ENCODE results near the gene TOM1L2. TPM values are rescaled to one million over a fixed set of nuclear protein-coding genes. Genes with fewer than 3 reads are reported as not detected.

The TOM1L2 gene
- total RNA-seq, 2 experiments from 2014 or later: 11.3 to 11.9 TPM

GRCh38 chr17:17815436-17816200 lies 156.6 kb downstream of the TOM1L2 start:
- ATAC-seq (no peak), DNase-seq (no peak)
- Mint-ChIP-seq H3K4me1 (peaks cover 31% of the 10 kb centered on the region), H3K36me3 (ENCODE audit: low read depth) (peaks cover 50% of the 10 kb centered on the region), H3K27me3 (no peaks in the 10 kb centered on the region), H3K27ac (no peak overlapping the region), H3K9me3 (ENCODE audit: low read depth) (no peaks in the 10 kb centered on the region), H3K4me3 (no peak overlapping the region)
- ChIA-PET CTCF (interaction anchor here (1.0 kb wide), 1 partner anchor 34 kb away, joined by 3 read pairs; no protein-coding TSS in a partner anchor), POLR2A (no interaction called here)
- intact Hi-C loops (cut with DNase I, micrococcal nuclease): no loop called here

GRCh38 chr17:17815062-17815406 lies 157.2 kb downstream of the TOM1L2 start:
- DNase-seq (no peak), ATAC-seq (no peak)
- no peaks in the 10 kb centered on the region for H3K27me3 Mint-ChIP-seq
- H3K4me1 Mint-ChIP-seq: peaks cover 26% of the 10 kb centered on the region
- H3K9me3 Mint-ChIP-seq (ENCODE audit: low read depth): no peaks in the 10 kb centered on the region
- POLR2A ChIA-PET: interaction anchor here (0.7 to 0.9 kb wide), 2 partner anchors 21 to 49 kb away, joined by 3 read pairs; partner anchors contain the start of gene SREBF1
- H3K36me3 Mint-ChIP-seq (ENCODE audit: low read depth): peaks cover 45% of the 10 kb centered on the region
- intact Hi-C loops (cut with DNase I, micrococcal nuclease): no loop called here
- CTCF ChIA-PET: interaction anchor here (1.0 kb wide), 1 partner anchor 34 kb away, joined by 3 read pairs; no protein-coding TSS in a partner anchor
- no peak overlapping the region for H3K4me3 Mint-ChIP-seq
- no peak overlapping the region for H3K27ac Mint-ChIP-seq

GRCh38 chr17:17814162-17815061 lies 157.8 kb downstream of the TOM1L2 start:
- ChIA-PET CTCF (interaction anchor here (0.6 to 4.1 kb wide), 5 partner anchors 13 to 233 kb away, joined by 3 to 23 read pairs (median 3); no protein-coding TSS in a partner anchor), POLR2A (interaction anchor here (0.7 to 0.9 kb wide), 2 partner anchors 22 to 48 kb away, joined by 3 read pairs; partner anchors contain the start of gene SREBF1)
- DNase-seq (no peak), ATAC-seq (no peak)
- H3K36me3 Mint-ChIP-seq (ENCODE audit: low read depth): peaks cover 40% of the 10 kb centered on the region
- peaks cover 19% of the 10 kb centered on the region for H3K4me1 Mint-ChIP-seq
- intact Hi-C loops (cut with DNase I, micrococcal nuclease): no loop called here
- no peak overlapping the region for H3K27ac Mint-ChIP-seq
- no peaks in the 10 kb centered on the region for H3K27me3 Mint-ChIP-seq
- no peaks in the 10 kb centered on the region for H3K9me3 Mint-ChIP-seq (ENCODE audit: low read depth)
- no peak overlapping the region for H3K4me3 Mint-ChIP-seq

GRCh38 chr17:17813725-17814095 lies 158.5 kb downstream of the TOM1L2 start:
- ATAC-seq (no peak), DNase-seq (no peak)
- H3K36me3 Mint-ChIP-seq (ENCODE audit: low read depth): peaks cover 34% of the 10 kb centered on the region
- intact Hi-C loops (cut with DNase I, micrococcal nuclease): loop anchor here in 1 of 2 experiments (2.0 kb wide), 1 partner anchor 219 kb away; no protein-coding TSS in a partner anchor
- H3K27ac Mint-ChIP-seq: no peak overlapping the region
- H3K4me3 Mint-ChIP-seq: no peak overlapping the region
- H3K9me3 Mint-ChIP-seq (ENCODE audit: low read depth): no peaks in the 10 kb centered on the region
- H3K27me3 Mint-ChIP-seq: no peaks in the 10 kb centered on the region
- POLR2A ChIA-PET: no interaction called here
- CTCF ChIA-PET: interaction anchor here (0.6 to 4.1 kb wide), 8 partner anchors 13 to 234 kb away, joined by 3 to 39 read pairs (median 3); no protein-coding TSS in a partner anchor
- H3K4me1 Mint-ChIP-seq: peaks cover 16% of the 10 kb centered on the region

GRCh38 chr17:17813055-17813724 lies 159.0 kb downstream of the TOM1L2 start:
- intact Hi-C loops (cut with DNase I, micrococcal nuclease): loop anchor here in 1 of 2 experiments (2.0 kb wide), 1 partner anchor 220 kb away; no protein-coding TSS in a partner anchor
- no peak overlapping the region for H3K27ac Mint-ChIP-seq
- H3K36me3 Mint-ChIP-seq (ENCODE audit: low read depth): peaks cover 29% of the 10 kb centered on the region

GRCh38 chr17:17812211-17813054 lies 159.8 kb downstream of the TOM1L2 start:
- H3K27ac Mint-ChIP-seq: no peak overlapping the region
- ATAC-seq (peak; percentile 37), DNase-seq (peak; percentile 78)
- peaks cover 11% of the 10 kb centered on the region for H3K4me1 Mint-ChIP-seq
- no peak overlapping the region for H3K4me3 Mint-ChIP-seq
- H3K27me3 Mint-ChIP-seq: no peaks in the 10 kb centered on the region
- intact Hi-C loops (cut with DNase I, micrococcal nuclease): loop anchor here (1.0 to 2.0 kb wide), 4 partner anchors 48 to 220 kb away; partner anchors contain the start of gene RAI1 (in 1 of the 2)
- POLR2A ChIA-PET: no interaction called here
- CTCF ChIA-PET: interaction anchor here (0.6 to 4.1 kb wide), 22 partner anchors 11 to 223 kb away, joined by 3 to 39 read pairs (median 4); no protein-coding TSS in a partner anchor
- H3K9me3 Mint-ChIP-seq (ENCODE audit: low read depth): no peaks in the 10 kb centered on the region
- H3K36me3 Mint-ChIP-seq (ENCODE audit: low read depth): peaks cover 24% of the 10 kb centered on the region

More at GRCh38 chr17:17813055-17813724, 159.0 kb downstream of the TOM1L2 start:
- ChIA-PET CTCF (interaction anchor here (0.6 to 4.1 kb wide), 14 partner anchors 17 to 222 kb away, joined by 3 to 39 read pairs (median 3); no protein-coding TSS in a partner anchor), POLR2A (no interaction called here)
- no peak overlapping the region for H3K4me3 Mint-ChIP-seq
- no peak for DNase-seq
- peak; percentile 7 for ATAC-seq
- no peaks in the 10 kb centered on the region for H3K9me3 Mint-ChIP-seq (ENCODE audit: low read depth)
- no peaks in the 10 kb centered on the region for H3K27me3 Mint-ChIP-seq
- H3K4me1 Mint-ChIP-seq: peaks cover 13% of the 10 kb centered on the region

GRCh38 chr17:17811381-17812210 lies 160.6 kb downstream of the TOM1L2 start:
- no peak for ATAC-seq
- CTCF ChIA-PET: interaction anchor here (0.6 to 4.1 kb wide), 17 partner anchors 10 to 222 kb away, joined by 3 to 39 read pairs (median 4); partner anchors contain the start of gene SREBF1
- intact Hi-C loops (cut with DNase I, micrococcal nuclease): loop anchor here (1.0 to 2.0 kb wide), 5 partner anchors 41 to 221 kb away; partner anchors contain the start of gene RAI1 (in 1 of the 2)
- no peak overlapping the region for H3K4me3 Mint-ChIP-seq
- H3K27me3 Mint-ChIP-seq: no peaks in the 10 kb centered on the region
- POLR2A ChIA-PET: interaction anchor here (0.6 kb wide), 1 partner anchor 160 kb away, joined by 5 read pairs; the partner anchor contains the start of gene TOM1L2
- peaks cover 22% of the 10 kb centered on the region for H3K36me3 Mint-ChIP-seq (ENCODE audit: low read depth)
- no peaks in the 10 kb centered on the region for H3K9me3 Mint-ChIP-seq (ENCODE audit: low read depth)
- no peak overlapping the region for H3K27ac Mint-ChIP-seq
- no peak for DNase-seq
- peaks cover 11% of the 10 kb centered on the region for H3K4me1 Mint-ChIP-seq

- Mint-ChIP-seq H3K4me3 (no peak overlapping the region), H3K27me3 (no peaks in the 10 kb centered on the region), H3K4me1 (peaks cover 11% of the 10 kb centered on the region), H3K27ac (no peak overlapping the region), H3K9me3 (ENCODE audit: low read depth) (no peaks in the 10 kb centered on the region), H3K36me3 (ENCODE audit: low read depth) (peaks cover 18% of the 10 kb centered on the region)
- intact Hi-C loops (cut with DNase I, micrococcal nuclease): loop anchor here in 1 of 2 experiments (2.0 kb wide), 1 partner anchor 42 kb away; no protein-coding TSS in a partner anchor
- ATAC-seq (no peak), DNase-seq (no peak)
- POLR2A ChIA-PET: no interaction called here
- CTCF ChIA-PET: interaction anchor here (0.6 to 4.1 kb wide), 5 partner anchors 17 to 132 kb away, joined by 3 to 39 read pairs (median 10); no protein-coding TSS in a partner anchor
These were observed 161.3 kb downstream of the TOM1L2 start for GRCh38 chr17:17810895-17811248.

GRCh38 chr17:17810084-17810894 lies 161.9 kb downstream of the TOM1L2 start:
- H3K27me3 Mint-ChIP-seq: no peaks in the 10 kb centered on the region
- ATAC-seq (no peak), DNase-seq (no peak)
- H3K4me1 Mint-ChIP-seq: peaks cover 11% of the 10 kb centered on the region
- intact Hi-C loops (cut with DNase I, micrococcal nuclease): loop anchor here in 1 of 2 experiments (2.0 kb wide), 1 partner anchor 43 kb away; no protein-coding TSS in a partner anchor
- H3K27ac Mint-ChIP-seq: no peak overlapping the region
- POLR2A ChIA-PET: no interaction called here
- H3K36me3 Mint-ChIP-seq (ENCODE audit: low read depth): peaks cover 16% of the 10 kb centered on the region
- no peak overlapping the region for H3K4me3 Mint-ChIP-seq
- H3K9me3 Mint-ChIP-seq (ENCODE audit: low read depth): no peaks in the 10 kb centered on the region
- CTCF ChIA-PET: interaction anchor here (0.8 to 4.1 kb wide), 2 partner anchors 43 to 44 kb away, joined by 4 to 23 read pairs; no protein-coding TSS in a partner anchor
